Erythroblast (primary cell): ENCODE measurements around the gene FRYL.

ENCODE experiments used
- DNase-seq, 2 experiments: peaks; one replicate each; lab custom pipeline; 2025; lab: John Stamatoyannopoulos, UW
- GATA1 ChIP-seq: IDR thresholded peaks from 2 replicates; pipeline ENCODE4 v1.6.1; 2011; ENCODE audit warnings: low read depth, mild to moderate bottlenecking, control low read depth, low read length, moderate library complexity
- POLR2A ChIP-seq: IDR thresholded peaks from 2 replicates; pipeline ENCODE4 v1.6.1; 2011; ENCODE audit warnings: mild to moderate bottlenecking, low read length

The FRYL gene

DNA sequence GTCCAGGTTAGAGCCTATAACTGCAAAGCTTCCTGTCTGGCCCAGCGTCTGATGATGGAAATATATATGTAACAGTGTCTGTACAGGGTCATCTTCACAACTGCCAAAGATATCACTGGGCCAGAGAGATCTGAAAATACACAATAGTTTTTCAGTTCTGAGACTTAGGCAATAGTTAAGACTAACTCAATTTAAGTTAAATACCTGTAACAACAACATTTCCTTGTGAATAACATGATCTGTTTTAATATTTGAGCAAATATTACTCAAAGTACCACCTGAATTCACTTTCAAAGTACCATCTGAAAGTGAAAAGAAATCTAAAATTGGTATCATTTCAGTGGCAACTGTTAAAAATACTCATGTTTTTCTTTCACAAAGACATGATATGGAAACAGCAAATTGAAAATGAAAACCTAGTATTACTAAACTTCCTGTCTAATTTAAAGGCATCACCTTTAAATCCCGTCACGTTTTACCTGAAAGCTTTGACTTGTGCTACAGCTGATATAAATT, 280.5 kb downstream of the FRYL start:
- no peak for TF ChIP-seq GATA1
- TF ChIP-seq POLR2A = no peak
- no peak for DNase-seq

- TF ChIP-seq POLR2A (no peak), GATA1 (no peak)
- no peak for DNase-seq
Measured at GRCh38 chr4:48498895-48499294, 281.2 kb downstream of the FRYL start.

DNA sequence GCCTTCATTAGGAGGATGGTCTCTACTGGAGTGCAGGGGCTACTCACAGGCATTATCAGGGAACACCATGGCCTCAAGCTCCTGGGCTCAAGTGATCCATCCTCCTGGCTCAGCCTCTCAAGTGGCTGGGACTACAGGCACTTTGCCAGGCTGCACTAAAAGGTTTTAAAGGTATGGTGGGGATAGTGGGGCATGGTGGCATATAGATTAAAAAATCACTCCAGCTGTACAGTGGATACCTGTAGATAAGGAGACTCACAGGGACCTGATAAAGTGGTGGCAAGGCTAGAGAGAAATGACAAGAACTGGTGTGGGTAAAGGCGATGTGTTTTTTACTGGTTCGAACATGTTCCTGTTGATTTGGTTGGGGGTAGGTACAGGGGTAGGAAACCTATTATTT, 284.1 kb downstream of the FRYL start:
- TF ChIP-seq POLR2A (no peak), GATA1 (no peak)

GRCh38 chr4:48493452-48494100, 286.5 kb downstream of the FRYL start:
- TF ChIP-seq GATA1 (no peak), POLR2A (no peak)
- DNase-seq = no peak

More for the DNA sequence above, 284.1 kb downstream of the FRYL start:
- peak; percentile 15 to 55 for DNase-seq

DNA sequence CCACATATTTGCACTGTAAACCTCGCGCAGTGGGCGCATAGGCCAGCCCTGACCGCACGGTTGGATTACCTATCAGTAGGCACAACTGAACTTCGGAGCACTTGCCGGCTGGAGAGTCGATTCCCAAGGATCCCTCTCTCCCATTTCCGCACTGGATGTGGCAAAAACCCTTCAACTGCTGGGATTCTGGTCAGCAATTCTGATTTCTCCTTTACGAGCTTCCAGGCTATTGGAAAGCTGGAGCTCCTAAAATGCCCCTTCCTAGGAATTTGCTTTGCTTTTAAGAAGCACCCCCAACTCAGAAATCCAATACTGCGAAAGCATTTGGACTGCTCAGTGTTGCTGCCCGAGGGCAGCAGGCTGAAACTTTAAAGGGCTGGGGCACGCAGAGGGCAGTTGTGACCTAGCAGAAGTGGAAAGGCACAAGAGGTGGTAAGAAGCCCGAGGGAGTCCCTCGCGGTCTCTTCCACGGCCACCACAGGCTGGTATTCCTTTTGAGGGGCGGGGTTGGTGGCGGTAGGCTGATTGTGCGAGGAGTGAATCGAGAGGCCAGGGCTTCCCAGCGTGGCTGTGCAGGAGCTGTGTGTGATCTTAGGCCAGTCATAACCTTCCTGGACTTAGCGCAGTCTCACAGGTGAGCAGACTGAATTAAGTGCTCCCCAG, 288.4 kb downstream of the FRYL start:
- DNase-seq = no peak
- TF ChIP-seq GATA1 (no peak), POLR2A (no peak)

- DNase-seq = peak; percentile 32 to 39
- TF ChIP-seq POLR2A (no peak), GATA1 (no peak)
Measured at GRCh38 chr4:48490680-48491513, 289.2 kb downstream of the FRYL start.

DNA sequence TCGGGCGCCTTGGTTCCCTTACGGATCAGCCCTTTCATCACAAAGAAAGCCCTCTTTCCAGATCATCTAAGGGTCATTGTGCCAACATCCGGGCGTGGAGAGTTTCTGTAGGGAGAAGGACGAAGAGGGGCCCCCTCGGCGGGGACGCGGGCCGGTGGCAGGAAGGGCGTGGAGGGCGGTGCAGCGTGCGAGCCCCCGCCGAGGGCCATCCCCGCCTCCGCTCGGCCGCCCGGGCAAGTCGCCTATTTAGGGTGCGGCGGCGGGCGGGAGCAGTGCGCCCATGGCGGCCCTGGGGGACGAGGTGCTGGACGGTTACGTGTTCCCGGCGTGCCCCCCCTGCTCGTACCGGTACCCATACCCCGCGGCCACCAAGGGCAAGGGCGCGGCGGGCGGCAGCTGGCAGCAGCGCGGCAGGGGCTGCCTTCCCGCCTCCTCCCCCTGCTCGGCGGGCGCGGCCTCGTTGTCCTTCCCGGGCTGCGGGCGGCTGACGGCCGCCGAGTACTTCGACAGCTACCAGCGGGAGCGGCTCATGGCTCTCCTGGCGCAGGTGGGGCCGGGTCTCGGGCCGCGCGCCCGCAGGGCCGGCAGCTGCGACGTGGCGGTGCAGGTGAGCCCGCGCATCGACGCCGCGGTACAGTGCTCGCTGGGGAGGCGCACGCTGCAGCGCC, 289.9 kb downstream of the FRYL start, which contains the start of gene ZAR1:
TSS of gene ZAR1 (plus strand) at position 241 of the 668 bp plus-strand sequence. CDS start at position 281, 40 bp downstream.
- peak; percentile 45 to 46 for DNase-seq
- TF ChIP-seq POLR2A (no peak), GATA1 (no peak)

DNA sequence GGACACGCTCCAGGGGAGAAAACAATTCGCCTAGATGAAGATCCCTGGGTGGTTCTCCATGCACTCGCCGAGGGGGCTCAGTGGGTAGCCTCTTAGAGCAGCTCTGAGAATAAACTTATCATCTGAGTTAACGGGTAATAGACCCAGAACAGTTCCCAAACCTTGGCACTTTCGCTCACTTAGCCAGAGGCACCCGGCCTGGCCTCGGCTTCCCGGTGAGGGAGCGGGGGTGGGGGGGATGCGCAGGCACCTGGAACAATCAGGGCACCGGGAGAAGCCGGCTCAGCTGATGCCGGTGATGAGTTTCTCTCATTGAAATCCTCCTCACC, 290.4 kb downstream of the FRYL start:
- TF ChIP-seq POLR2A (no peak), GATA1 (no peak)
- DNase-seq = no peak

DNA sequence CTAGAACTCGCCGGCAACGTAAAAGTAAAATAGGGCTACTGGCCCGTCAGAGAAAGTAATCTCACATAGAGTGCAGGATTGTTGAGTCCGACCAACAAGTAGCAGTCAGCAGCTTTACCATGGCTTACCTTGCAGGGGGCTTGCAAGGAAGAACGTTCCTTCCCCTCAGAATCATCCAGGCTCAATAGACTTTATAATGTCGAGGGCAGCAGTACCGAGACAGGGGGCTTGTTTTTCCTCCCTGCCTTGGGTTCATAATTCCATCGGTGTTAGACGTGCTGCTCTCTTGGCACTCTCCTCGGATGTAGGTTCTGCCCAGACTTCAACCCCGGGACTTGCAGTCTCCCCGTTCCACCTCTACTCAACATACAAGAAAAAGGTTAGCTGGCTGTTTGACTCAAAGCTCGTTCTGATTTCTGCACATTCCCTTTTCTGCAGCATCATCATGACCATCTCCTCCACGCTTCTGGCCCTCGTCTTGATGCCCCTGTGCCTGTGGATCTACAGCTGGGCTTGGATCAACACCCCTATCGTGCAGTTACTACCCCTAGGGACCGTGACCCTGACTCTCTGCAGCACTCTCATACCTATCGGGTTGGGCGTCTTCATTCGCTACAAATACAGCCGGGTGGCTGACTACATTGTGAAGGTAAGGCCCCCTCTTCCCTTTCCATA, 295.4 kb downstream of the FRYL start:
- peak; percentile 20 to 36 for DNase-seq
- no peak for TF ChIP-seq POLR2A
- no peak for TF ChIP-seq GATA1

DNA sequence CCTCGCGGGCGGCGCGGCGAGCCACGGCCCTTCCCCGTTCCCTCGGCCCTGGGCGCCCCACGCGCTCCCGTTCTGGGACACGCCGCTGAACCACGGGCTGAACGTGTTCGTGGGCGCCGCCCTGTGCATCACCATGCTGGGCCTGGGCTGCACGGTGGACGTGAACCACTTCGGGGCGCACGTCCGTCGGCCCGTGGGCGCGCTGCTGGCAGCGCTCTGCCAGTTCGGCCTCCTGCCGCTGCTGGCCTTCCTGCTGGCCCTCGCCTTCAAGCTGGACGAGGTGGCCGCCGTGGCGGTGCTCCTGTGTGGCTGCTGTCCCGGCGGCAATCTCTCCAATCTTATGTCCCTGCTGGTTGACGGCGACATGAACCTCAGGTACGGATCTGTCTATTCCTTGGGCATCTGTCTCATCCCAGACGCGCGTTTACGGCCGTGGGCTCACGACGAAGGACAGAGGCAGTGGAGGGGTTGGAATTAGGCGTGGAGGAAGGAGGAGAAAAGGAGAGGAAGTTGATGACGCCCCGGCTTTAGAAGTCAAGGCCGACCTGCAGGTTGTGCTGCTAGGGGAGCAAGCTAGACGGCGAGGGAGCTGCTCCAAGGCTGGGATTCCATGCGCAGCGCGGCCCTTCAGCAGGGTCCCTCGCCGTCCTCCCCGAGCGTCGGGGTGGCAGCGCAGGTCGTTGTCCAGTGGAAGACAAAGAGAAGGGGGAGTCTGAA, 296.1 kb downstream of the FRYL start:
- peak; percentile 50 to 51 for DNase-seq
- TF ChIP-seq POLR2A (no peak), GATA1 (no peak)

- TF ChIP-seq POLR2A (no peak), GATA1 (no peak)
- DNase-seq = peak; percentile 51 to 78
Measured at GRCh38 chr4:48483006-48483776, 296.9 kb downstream of the FRYL start, which contains the start of gene SLC10A4. SLC10A4 (plus strand) TSS chr4:48483343; CDS start chr4:48483562, 219 bp downstream.

GRCh38 chr4:48481581-48481980, 298.5 kb downstream of the FRYL start:
- TF ChIP-seq POLR2A = no peak
- TF ChIP-seq GATA1 = no peak
- peak; percentile 45 to 77 for DNase-seq
